ENCODE results near the gene PRPS1.
A peak's percentile ranks its signal among the peaks of the same experiment; 100 is the strongest.
"Not testable (repeated sequence)": the region's sequence is repeated elsewhere in the genome, so short reads cannot be mapped to it uniquely, and the experiment has no call there.

The PRPS1 gene

DNA sequence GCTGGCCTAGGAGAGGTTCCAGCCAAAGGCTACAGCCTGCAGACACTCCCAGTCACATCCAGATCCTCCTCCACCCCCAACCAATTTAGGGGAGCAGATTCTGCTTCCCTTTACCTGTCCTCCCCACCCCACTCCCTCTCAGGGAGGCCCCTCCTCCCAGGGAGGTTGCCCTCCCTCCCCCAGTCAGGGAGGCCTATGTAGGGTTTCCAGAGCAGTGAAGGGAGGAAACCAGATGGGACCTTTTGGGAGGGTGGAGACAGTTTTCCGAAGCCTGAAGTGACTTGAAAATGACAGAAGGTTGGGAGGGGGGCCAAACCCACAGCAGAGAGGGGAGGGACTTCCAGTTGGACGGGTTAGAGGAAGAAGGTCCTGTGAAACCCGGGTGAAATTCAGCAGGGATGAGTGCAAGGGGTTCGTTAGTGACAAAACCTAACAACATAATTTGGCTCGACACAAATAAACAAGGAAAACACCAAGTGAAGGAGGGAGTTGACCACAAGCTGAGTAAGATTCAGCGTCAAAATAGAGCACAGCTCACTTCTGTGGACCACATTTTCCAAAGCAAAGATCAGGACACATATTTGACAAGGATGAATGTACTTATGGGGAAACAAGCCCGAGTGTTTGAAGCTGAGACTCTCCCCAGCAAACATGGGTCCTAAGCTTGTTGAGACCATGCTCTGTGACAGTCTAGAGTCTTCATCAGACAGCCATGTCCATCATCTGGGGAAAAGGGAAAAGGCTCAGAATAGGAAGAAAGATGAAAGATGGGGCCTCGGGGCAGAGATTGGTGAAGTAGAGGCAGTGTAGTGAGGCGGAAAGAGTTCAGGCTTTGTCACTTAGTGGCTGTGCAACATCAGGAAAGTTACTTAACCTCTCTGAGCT, 46.4 kb downstream of the PRPS1 start:
- DNase-seq (ENCODE audit: low read depth in 2 of 2), result peak in 1 of 2 donors; percentile 21

- DNase-seq (ENCODE audit: low read depth in 2 of 2), result no peak
These were observed 47.0 kb downstream of the PRPS1 start for GRCh38 chrX:107675365-107675654.

- no peak for DNase-seq (ENCODE audit: low read depth in 2 of 2)
These were observed 47.7 kb downstream of the PRPS1 start for GRCh38 chrX:107675823-107676555.

DNA sequence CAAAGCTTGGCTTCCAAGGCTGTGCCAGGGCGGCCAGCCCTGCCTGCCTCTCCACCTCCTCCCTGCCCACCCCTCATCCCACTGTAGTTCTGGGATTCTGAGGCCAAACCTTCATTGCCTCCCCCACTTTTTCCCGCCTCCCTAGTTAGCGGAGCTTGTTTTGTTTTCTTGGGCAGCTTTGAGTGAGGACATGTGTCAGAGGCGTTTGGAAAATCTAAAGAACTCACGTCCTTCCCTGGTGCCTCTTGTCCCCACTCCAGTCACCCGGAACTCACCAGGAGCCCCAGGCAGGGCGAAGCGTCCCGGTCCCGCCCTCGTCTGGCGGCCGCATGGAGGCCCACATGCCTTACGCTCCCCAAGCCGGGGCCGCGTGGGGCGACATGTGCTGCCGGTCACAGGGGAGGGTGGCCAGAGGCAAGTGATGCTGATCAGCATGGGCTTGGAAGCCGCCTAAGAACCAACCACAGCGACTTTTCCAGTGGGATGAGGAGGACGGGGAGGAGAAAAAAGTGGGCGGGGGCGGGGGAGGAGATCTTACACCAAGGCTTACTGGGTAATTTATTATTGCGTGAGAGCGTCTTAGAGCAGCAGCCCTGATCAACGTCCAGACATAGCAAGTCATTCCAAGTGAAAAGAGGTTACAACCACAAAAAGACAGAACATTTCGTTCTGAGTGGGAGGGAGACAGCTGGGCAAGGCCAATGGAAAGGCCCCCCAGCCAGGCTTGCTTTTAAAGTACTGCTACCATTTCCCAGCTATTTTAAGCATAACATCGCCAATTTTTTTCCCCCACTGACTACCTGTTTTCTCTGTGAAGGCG, 48.5 kb downstream of the PRPS1 start:
- DNase-seq (ENCODE audit: low read depth in 2 of 2), result peak; percentile 15 to 48

- DNase-seq (ENCODE audit: low read depth in 2 of 2), result no peak
These were observed 49.2 kb downstream of the PRPS1 start for GRCh38 chrX:107677501-107677901.

DNA sequence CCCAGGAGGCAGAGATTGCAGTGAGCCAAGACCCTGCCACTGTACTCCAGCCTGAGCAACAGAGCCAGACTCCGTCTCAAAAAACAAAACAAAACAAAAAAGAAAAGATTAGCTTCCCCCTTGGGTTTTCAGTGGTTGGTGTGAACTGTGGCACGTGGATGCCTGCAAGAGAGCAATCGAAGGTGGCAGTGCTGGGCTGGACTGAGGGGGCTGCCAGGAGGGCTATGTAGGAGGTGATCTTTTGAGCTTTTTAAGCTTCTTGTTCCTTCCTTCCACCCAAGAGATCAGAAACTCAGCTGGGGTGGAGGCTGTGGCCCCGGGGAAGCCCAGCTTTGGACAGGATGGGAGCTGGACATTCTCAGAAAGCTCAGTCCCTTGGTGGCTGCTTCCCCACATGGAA, 49.6 kb downstream of the PRPS1 start:
- no peak for DNase-seq (ENCODE audit: low read depth in 2 of 2)

DNA sequence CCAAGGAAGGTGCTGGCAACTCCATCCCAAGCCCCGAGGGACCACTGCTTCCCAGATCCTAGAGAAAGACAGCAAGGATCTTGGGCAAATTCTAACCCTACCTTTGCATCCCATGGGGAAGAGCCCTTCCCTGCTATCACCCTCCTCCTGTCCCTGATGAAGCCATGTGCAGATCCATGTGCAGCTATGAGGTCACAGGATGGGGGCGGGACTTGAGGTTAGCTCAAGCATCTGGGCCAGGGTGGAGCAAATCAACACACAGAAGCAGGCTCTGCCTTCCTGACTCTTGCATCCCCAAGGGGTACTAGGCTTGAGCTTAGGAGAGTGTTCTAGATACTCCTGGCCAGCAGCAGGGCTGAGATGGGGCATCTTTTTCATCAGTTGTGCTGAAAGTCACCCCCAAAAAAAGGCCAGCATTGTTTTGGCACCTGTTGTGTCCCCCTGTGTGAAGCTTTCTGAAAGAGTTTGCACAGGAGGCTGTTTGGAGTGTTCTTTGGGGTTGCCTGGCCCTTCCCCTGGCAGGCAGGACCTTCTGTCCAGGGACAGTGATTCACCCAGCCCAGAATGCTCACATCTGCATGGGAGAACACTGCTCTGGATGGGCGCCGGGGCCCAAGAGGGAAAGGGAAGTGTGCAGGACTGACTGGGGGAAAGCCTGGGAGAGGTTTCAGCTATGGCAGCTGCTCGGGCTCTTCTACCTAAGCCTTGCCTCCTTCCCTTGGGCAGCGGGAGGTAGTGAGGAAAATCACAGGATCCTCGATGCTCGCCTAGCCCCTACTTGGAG, 50.8 kb downstream of the PRPS1 start:
- DNase-seq (ENCODE audit: low read depth in 2 of 2), result peak; percentile 35 to 48

DNA sequence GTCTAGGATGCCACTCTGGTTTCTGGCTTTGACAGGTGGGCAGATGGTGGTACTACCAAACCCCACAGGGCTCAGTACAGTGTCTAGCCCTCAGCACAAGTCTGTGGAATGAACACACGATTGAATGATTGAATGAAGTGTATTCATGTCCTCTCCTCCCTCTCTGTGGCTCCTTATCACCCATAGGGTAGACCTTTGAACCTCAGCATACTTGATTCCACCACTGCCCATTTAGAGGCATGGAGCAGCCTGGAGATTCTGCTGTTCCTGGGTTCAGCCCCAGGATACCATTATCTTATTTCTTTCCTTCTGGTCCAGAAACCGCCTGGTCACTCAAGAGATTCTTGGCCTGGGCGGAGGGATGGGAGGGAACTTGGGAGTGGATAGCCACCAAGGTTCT, 53.9 kb downstream of the PRPS1 start:
- no peak for DNase-seq (ENCODE audit: low read depth in 2 of 2)

- DNase-seq (ENCODE audit: low read depth in 2 of 2), result no peak
These were observed 55.0 kb downstream of the PRPS1 start for GRCh38 chrX:107683124-107683895.

DNA sequence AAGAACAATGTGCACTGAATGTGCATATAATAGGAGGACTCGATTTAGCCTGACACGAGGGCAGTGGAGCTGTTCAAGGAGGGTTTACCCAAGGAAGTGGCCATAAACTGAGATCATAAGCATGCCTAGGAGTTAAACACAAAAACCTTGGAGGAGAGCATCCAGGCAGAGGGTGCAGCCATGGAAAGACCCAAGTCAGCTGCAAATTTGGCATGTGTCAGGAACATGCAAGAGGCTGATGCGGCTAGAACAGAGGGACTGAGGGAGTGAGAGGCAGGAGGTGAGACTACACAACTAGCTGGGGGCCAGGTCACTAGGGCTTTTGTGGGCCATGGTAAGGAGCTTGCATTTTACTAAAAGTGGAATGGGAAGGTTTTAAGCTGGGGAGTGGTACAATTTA, 55.6 kb downstream of the PRPS1 start:
- DNase-seq (ENCODE audit: low read depth in 2 of 2), result no peak

DNA sequence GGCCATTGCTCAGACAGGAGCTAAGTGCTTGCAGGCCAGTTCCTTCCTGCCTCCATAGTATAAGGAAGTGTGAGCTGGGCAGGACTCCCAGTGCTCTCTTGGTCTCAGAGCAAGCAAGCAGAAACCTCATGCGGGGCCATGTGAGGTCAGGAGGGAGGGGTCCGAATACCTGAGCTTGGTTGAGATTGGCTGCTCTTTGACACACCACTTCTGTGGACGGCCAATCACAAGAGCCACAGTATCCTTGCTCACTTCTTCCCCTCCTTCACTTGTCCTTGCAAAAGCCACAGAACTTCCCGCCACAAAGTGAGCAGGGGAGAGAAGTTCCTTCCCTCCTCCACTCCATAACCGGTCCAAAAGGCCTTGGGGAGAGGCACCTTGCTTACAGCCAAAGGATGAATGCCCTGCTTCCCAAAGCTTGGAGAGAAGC, 56.7 kb downstream of the PRPS1 start:
- DNase-seq (ENCODE audit: low read depth in 2 of 2), result no peak

DNA sequence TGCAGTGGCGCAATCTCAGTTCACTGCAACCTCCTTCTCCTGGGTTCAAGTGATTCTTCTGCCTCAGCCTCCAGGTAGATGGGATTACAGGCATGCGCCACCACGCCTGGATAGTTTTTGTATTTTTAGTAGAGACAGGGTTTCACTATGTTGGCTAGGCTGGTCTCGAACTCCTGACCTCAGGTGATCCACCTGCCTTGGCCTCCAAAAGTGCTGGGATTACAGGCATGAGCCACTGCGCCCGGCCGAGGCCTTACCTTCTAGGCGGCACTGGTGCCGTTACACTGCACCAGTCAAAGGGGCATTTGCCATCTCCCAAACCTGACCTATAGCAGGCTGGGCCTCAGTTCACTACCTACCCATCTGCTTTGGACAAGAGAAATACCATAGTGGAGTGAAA, 57.3 kb downstream of the PRPS1 start:
- DNase-seq (ENCODE audit: low read depth in 2 of 2), result not testable (repeated sequence)

GRCh38 chrX:107686026-107686425, 57.7 kb downstream of the PRPS1 start:
- DNase-seq (ENCODE audit: low read depth in 2 of 2), result no peak

GRCh38 chrX:107686792-107687191, 58.5 kb downstream of the PRPS1 start:
- no peak for DNase-seq (ENCODE audit: low read depth in 2 of 2)

DNA sequence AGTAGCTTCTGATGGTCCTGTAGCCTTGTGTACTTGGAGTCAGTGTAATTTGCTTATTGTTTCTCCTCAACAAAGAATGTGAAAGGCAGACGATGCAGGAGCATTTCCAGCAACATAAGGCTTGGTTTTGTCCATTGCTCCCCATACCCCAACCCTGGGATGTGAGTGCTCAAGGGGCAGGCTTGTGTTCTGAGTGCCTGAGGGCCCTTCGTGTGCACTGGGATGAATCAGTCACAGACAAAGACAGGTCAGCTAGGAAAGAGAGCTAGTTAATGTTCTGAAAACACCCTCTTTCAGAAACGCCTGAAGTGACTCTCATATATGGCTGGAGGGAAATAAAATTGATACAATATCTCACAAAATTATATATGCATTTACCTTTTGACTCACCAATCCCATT, 59.1 kb downstream of the PRPS1 start:
- no peak for DNase-seq (ENCODE audit: low read depth in 2 of 2)

DNA sequence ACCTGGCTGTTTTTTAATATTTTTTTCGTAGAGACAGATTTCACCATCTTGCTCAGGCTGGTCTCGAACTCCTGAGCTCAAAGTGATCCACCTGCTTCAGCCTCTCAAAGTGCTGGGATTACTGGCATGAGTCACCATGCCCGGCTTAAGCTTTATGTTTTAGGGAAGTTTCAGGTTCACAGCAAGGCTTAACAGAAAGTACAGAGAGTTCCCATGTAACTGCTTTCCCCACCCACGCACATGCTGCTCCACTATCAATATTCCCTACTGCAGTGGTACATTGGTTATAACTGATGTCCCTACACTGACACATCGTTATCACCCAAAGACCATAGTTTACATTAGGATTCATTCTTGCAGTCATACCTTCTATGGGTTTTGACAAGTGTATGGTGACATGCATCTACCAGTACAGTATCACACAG, 62.7 kb downstream of the PRPS1 start:
- no peak for DNase-seq (ENCODE audit: low read depth in 2 of 2)

DNA sequence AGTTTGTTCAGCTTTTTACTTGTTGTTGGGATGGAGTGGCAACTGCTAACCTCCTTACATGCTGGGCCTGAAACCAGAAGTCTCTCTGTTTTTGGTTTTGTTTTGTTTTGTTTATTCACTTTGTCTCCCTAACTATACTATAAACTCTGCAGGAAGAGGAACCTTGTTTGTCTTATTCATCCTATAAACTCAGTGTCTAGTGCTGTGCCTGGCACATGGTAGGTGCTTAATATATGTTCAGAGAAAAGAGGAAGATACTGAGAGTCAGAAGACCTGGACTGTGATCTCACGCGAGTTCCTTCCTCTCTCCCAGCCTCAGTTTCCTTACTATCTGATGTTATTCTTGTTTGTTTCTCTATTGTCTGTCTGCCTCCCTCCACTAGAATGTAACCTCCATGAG, 71.3 kb downstream of the PRPS1 start:
- DNase-seq (ENCODE audit: low read depth in 2 of 2), result no peak

- DNase-seq (ENCODE audit: low read depth in 2 of 2), result no peak
These were observed 72.0 kb downstream of the PRPS1 start for GRCh38 chrX:107700317-107700774.

Measured in stimulated activated CD8-positive, alpha-beta memory T cell treated with anti-CD3 and anti-CD28 coated beads, Interleukin-7, amount 100 ng/mL, for 4 hours (primary cell).